GM18511 (cell line): ENCODE data around the gene TECR.
A peak's percentile ranks its signal among the peaks of the same experiment; 100 is the strongest.
"Not testable (repeated sequence)": the region's sequence is repeated elsewhere in the genome, so short reads cannot be mapped to it uniquely, and the experiment has no call there.

Experiments used
- ATAC-seq: cut with Tn5 transposase; IDR thresholded peaks from one replicate; pipeline ENCODE4 v1.9.1; 2021; ENCODE audit warnings: mild to moderate bottlenecking, moderate library complexity; ENCODE audit not compliant: unreplicated experiment

The TECR gene

DNA sequence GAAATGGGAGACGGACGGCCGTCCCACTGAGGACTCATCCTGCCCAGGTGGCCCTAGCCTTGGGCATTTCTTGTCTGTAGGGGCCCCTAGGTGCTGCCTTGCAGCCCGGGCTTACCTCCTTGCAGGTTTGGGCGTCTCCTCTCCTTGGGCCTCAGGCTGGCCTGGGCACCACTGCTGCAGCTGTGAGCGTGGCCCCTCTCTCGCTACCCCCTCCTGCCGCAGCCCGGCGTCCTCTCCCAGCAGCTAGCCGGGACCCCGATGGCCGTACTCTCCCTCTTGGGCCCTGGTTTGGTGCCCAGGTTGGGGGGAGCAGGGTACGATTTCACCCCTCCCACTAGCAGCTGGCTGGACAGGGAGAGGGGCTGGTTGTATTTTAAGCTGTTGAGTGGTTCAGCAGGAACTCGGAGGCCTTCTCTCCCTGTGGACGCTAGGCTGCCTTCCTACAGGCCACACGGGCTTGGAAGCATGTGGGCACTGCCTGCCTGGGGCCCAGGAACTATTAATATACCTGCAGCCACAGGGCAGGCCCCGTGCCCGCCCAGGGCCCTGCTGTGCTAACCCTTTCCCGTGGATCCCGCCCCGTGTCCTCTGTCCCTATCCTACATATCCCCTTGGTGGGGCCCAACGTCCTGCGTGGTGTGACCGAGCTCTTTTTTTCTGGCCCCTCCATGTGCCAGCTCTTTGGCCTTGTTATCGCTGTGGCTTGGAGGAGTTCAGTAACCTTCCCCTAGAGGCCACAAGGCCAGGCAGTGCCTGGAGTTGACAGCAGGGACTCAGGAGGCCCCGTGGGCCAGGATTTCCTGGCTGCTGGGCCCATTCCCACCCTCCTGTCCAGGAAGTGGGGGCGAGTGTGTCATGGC is 30.8 kb downstream of the TECR start:
- no peak for ATAC-seq

- ATAC-seq = no peak
These were observed 31.3 kb downstream of the TECR start for GRCh38 chr19:14560776-14561108.

- ATAC-seq = no peak
These were observed 31.9 kb downstream of the TECR start for GRCh38 chr19:14561249-14561648.

DNA sequence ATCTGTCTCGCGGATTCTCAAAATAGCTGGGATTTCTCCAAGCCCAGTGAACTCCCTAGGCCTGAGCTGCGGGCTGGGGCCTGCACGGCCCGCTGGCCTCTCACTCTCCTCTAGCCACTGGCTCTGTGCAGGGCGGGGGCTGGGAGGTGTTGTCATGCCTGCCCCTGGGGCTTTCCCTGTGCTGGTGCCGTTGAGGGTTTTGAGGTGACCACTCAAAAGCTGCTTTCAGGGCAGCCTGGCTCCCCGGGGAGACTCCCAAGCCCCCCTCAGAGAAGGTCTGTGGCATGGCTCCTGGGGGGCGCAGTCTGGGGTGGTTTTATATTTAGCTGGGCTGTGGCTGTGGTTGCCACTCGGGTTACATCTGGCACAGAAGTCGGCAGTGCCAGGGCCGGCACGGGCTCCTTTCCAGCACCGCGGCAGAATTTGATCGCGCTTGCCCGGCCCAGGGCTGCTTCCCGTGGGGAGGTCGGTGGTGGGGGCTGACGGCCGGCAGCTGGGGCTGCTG is 32.5 kb downstream of the TECR start:
- no peak for ATAC-seq

DNA sequence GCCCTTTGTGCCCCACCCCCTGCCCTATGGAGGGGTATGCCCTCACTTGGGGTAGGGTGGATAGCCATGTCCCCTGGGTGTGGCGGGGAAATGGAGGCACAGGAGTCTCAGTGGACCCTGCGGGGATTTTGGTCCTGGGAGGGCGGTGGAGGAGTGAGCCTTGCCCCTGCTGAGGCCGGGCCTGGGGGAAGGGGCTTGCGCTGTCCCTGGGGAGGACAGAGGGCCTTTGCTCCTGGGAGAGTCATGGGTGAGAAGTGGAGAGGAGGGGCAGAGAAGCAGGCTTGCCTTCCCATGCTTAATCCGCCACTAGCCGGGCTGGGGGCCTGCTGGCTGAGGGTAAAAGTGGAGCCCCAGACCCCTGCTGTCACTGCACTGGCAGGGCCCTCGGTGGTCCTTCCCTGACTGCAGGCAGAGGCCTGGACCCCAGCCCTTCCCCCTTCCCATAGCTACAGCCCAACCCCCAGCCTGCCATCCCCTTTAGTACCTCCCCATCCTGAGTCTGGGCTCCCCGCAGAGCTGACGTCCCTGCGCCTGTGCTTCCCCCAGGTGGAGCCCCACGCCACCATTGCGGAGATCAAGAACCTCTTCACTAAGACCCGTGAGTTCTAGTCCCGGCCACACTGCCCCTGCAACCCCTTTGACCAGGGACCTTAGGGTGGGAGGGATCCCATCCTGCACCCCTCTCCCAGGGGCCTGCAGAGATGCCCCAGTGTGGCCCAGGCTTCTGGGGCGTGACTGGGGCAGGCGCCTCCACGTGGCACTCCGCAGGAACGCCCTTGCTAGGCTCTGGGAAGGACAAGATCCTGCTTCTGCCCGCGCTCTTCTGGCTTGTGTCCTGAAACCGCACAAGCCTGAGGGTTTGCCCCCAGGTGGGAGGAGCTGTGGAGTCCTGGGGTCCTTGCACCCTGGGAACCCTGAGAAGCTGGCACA is 33.5 kb downstream of the TECR start:
- ATAC-seq = no peak

DNA sequence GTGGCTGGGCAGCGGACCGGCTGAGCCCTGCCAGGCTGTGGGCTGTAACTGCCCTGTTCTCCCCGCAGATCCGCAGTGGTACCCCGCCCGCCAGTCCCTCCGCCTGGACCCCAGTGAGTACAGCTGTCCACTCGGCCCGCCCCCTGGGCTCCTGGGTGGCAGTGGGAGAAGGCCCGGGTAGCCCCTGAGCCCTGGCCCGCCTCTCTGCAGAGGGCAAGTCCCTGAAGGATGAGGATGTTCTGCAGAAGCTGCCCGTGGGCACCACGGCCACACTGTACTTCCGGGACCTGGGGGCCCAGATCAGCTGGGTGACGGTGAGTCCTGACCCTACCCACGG is 34.2 kb downstream of the TECR start:
- ATAC-seq = no peak

- ATAC-seq = no peak
These were observed 34.7 kb downstream of the TECR start for GRCh38 chr19:14563989-14564651.

GRCh38 chr19:14564652-14565297 is 35.4 kb downstream of the TECR start:
- ATAC-seq = not testable (repeated sequence)

DNA sequence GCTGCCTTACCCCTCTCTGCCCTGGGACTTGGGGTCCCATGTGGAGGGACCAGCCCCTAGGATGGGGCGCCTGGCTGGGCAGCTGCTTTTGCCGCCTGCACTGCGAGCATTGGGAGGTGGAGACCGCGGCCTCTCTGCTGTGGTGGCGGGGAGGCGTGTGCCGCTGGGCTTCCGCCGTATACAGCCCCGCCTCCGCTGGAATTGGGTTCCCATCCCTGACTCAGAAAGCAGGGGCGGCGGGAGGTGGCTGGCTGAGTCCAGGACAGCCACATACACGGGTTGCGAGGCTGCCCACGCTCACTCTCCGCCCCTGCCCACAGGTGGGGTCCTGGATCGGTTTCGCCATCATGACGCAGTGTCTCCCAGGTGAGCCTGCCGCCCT is 35.9 kb downstream of the TECR start:
- ATAC-seq = no peak

GRCh38 chr19:14565765-14566711 is 36.6 kb downstream of the TECR start:
- ATAC-seq = no peak

DNA sequence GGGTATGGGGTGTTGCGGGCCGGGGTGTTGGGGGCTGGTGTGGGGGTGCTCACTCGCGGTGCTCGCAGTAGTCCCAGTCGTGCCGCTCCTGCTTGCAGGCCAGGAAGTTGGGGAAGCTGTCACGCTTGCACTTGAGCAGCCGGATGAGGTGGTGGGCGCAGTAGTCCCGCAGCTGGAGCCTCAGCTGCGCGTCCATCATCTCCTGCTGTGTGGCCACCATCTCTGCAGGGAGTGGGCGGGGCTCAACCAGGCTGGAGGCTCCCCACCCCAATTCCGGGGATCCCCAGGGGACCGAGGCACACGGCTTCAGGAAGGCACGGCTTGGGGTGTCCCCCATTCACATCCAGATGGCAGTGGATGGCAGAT is 37.3 kb downstream of the TECR start:
- ATAC-seq = no peak

GRCh38 chr19:14567079-14567478 is 37.7 kb downstream of the TECR start:
- ATAC-seq = no peak

GRCh38 chr19:14570864-14571527 is 41.6 kb downstream of the TECR start:
- no peak for ATAC-seq

DNA sequence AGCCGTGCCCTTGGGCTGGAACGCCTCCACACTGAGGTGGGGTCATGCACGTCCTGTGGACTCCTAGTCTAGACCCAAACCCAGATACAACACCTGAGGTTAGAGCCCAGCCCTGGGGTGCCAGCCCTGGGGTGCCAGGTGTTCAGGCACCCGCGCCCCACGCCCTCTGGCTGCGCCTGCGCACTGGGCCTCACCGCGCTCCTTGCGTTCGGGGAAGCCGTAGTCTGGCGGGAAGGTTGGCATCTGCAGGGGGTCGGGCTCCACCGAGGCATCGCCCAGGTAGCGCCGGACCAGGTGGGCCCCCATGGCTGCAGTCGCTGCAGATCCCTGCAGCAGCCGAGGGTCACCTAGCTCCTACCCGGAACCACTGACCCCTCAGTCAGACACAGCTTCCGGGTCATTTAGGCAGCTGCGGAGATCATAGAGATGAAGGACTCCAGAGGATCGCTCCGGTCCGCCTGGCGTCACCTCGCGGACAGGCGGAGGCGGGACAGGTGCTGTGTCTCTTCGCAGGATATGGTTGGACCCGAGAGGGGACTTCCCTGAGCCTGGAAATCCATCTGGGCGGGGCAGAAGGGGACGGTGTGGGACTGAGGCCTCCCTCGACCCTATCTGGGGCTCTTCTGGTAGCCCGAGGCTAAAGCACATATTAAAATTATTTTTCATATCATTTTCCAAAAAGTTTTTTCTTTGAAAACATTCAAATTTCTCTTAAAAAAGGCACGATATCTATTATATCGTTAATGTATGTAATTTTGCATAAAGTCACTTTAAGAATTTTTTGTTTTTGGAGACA is 42.5 kb downstream of the TECR start, which contains the start of gene NDUFB7:
TSS of gene NDUFB7 (minus strand) at position 372 of the 796 bp plus-strand sequence. CDS start at position 306, 66 bp downstream.
- peak; percentile 91 for ATAC-seq

DNA sequence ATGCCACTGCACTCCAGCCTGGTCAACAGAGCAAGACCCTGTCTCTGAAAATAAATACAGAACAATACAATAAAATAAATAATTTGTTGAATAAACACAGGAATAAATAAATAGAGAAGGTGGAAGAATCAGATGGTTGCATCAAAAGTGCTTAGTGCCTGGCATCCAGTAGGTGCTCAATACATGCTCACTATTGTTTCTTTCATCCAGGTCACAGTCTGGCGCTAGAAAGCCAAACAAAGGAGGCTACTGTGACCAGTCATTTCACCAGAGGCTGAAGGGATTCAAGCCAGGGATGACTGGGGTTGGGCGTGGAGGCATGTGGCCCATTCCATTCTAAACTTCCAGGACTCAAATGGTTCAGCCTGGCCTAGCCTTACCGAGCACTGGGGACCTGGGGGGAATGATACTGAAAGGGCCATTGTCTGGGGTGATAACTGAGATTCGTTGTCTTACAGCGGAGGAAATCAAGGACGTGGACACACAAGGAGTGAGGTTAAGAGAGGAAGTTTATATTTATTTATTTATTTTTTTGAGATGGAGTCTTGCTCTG is 46.1 kb downstream of the TECR start:
- no peak for ATAC-seq

- no peak for ATAC-seq
These were observed 47.0 kb downstream of the TECR start for GRCh38 chr19:14576363-14576762.

DNA sequence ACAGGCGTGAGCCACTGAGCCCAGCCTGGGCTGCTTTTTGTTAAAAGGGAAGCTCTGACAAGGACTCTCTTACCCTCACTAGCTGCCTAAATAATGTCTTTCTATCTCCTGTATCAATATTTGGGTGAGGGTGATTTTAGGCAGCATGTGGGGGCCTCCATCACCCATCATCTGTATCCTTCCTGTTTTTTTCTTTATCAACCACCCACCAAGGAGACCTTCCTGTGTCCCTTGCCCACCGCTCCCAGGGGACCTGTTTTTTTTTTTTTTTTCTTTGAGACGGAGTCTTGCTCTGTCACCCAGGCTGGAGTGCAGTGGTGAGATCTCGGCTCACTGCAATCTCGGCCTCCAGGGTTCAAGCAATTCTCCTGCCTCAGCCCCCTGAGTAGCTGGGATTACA is 47.9 kb downstream of the TECR start:
- ATAC-seq = no peak

GRCh38 chr19:14577885-14578427 is 48.6 kb downstream of the TECR start:
- ATAC-seq = no peak
